K562 (cell line): ENCODE results near the gene CHRM4. TPM values are rescaled to one million over a fixed set of nuclear protein-coding genes. Genes with fewer than 3 reads are reported as not detected.

Experiments
- BACH1 ChIP-seq: fragments of 200-800 bp; sonication (Bioruptor generic); IDR thresholded peaks from 2 replicates; pipeline ENCODE4 v1.6.1; 2016; ENCODE audit warnings: missing genetic modification characterization, missing compliant biosample characterization
- FIP1L1 ChIP-seq: fragments of 200-400 bp; formaldehyde crosslinking; IDR thresholded peaks from 2 replicates; pipeline ENCODE4 v1.6.1; 2018; ENCODE audit warnings: mild to moderate bottlenecking, low read depth, low read length; ENCODE audit not compliant: poor library complexity, severe bottlenecking
- HNRNPK ChIP-seq: fragments of 200-400 bp; formaldehyde crosslinking; IDR thresholded peaks from one replicate; pipeline ENCODE4 v1.6.1; 2018; ENCODE audit warnings: mild to moderate bottlenecking, low read depth, low read length; ENCODE audit not compliant: poor library complexity, severe bottlenecking
- HNRNPLL ChIP-seq: fragments of 200-400 bp; formaldehyde crosslinking; IDR thresholded peaks from 2 replicates; pipeline ENCODE4 v1.6.1; 2017; ENCODE audit warnings: low read length, low read depth, mild to moderate bottlenecking; ENCODE audit not compliant: poor library complexity, severe bottlenecking
- SMARCE1 ChIP-seq: fragments of 450-650 bp; IDR thresholded peaks from 2 replicates; pipeline ENCODE4 v1.7.1; 2016; ENCODE audit warnings: mild to moderate bottlenecking
- TSC22D4 ChIP-seq: fragments of 450-650 bp; IDR thresholded peaks from 2 replicates; pipeline ENCODE4 v1.6.1; 2016; ENCODE audit warnings: missing genetic modification characterization, missing biosample characterization, control low read depth
- UBTF ChIP-seq, 2 experiments: IDR thresholded peaks; 2 replicates each; pipeline ENCODE4 v1.6.1; 2012; ENCODE audit warnings: improper control_type of control experiment in 2 of 2, low read depth in 2 of 2, low read length in 2 of 2, borderline replicate concordance in 1 of 2
- ZBTB40 ChIP-seq, 2 experiments: fragments of 450-650 bp in 1 of 2; sonication (generic) in 1 of 2; formaldehyde crosslinking in 1 of 2; IDR thresholded peaks; 2 replicates each; pipeline versions ENCODE4 v1.7.1 to v1.9.0; 2016 to 2022; ENCODE audit warnings: inconsistent platforms in 1 of 2, mild to moderate bottlenecking in 1 of 2, missing genetic modification reagents in 1 of 2
- polyA plus RNA-seq, 8 experiments: library from polyadenylated mRNA; depleted of rRNA in 4 of 8; stranded (reverse) in 5 of 8; unstranded in 3 of 8; fragments of >200 nt; fragmentation: Nextera tagmentation in 2 of 8; fragmentation: Illumina TruSeq in 1 of 8; extraction: Ambion mirVana in 2 of 8; extraction: Trizol in 1 of 8; gene quantifications; 2 replicates each; pipeline versions ENCODE4 v1.2.1 to v1.2.3, GENCODE V29; 2011 to 2014; ENCODE audit warnings: inconsistent platforms in 1 of 8, missing spikeins in 1 of 8
- total RNA-seq, 7 experiments: library from RNA; depleted of rRNA in 6 of 7; stranded (reverse); fragments of >200 nt in 6 of 7; fragmentation: Illumina TruSeq in 2 of 7; extraction: Trizol in 2 of 7; gene quantifications; 2 replicates each; pipeline versions ENCODE4 v1.2.1 to v1.2.3, GENCODE V29; 2011 to 2021; ENCODE audit warnings: low replicate concordance in 1 of 7

CHRM4 gene
- total and polyA plus RNA-seq, 9 of the 15 experiments (the other 6 are each of a cell fraction or from before 2014, with no cell fraction given): 0.22 to 1.3 (median 0.40) TPM; not detected in 2

GRCh38 chr11:46381819-46382645, 9.5 kb downstream of the CHRM4 start (continued):
- TF ChIP-seq ZBTB40 (IDR thresholded peaks at IDR 0.05): 0 out of 2 replicates have a peak, but pooled peaks have one; percentile 41
- TF ChIP-seq ZBTB40 (CRISPR knock-in tag; IDR thresholded peaks at IDR 0.05): no peak
- 0 out of 4 replicates have a peak, but pooled peaks have one; percentile 31 to 38 for TF ChIP-seq UBTF (IDR thresholded peaks at IDR 0.05; ENCODE audit: borderline replicate concordance in 1 of 2, low read depth in 2 of 2, low read length in 2 of 2)
- TF ChIP-seq BACH1 (tag): no peak
- no peak for TF ChIP-seq TSC22D4
- TF ChIP-seq SMARCE1: peak; percentile 47; the same call in 1 of the 2 replicates
- no peak for TF ChIP-seq HNRNPLL
- peak; percentile 89 for TF ChIP-seq FIP1L1
- no peak for TF ChIP-seq HNRNPK
